Nephron (organoid): ENCODE data around the gene NDUFAF5.

Experiments
- H3K27ac Mint-ChIP-seq, 3 experiments: 2 replicates each; pipeline ENCODE4 v1.8.0; 2020; ENCODE audit warnings: mixed read lengths in 3 of 3, mild to moderate bottlenecking in 2 of 3, moderate library complexity in 1 of 3
- H3K27me3 Mint-ChIP-seq: 2 replicates; pipeline ENCODE4 v1.8.0; 2021; ENCODE audit warnings: low read depth, mild to moderate bottlenecking, moderate library complexity, mixed read lengths
- H3K36me3 Mint-ChIP-seq: 2 replicates; pipeline ENCODE4 v1.8.0; 2020; ENCODE audit warnings: low read depth, mixed read lengths
- H3K4me1 Mint-ChIP-seq: 2 replicates; pipeline ENCODE4 v1.8.0; 2020; ENCODE audit warnings: mixed read lengths
- H3K4me3 Mint-ChIP-seq, 3 experiments: 2 replicates each; pipeline ENCODE4 v1.8.0; 2020; ENCODE audit warnings: mild to moderate bottlenecking in 3 of 3, mixed read lengths in 3 of 3, moderate library complexity in 2 of 3
- H3K9me3 Mint-ChIP-seq: 2 replicates; pipeline ENCODE4 v1.8.0; 2020; ENCODE audit warnings: mixed read lengths
- CTCF ChIP-seq, 3 experiments: fragments of 200-600 bp; sonication (generic); IDR thresholded peaks; one replicate each; pipeline ENCODE4 v1.5.0; 2021; ENCODE audit warnings: antibody characterized with exemption in 3 of 3; ENCODE audit not compliant: unreplicated experiment in 3 of 3

NDUFAF5 gene

GRCh38 chr20:13771853-13772453 is 12.9 kb upstream of the NDUFAF5 start:
- Mint-ChIP-seq H3K4me3 (no peak overlapping the region), H3K27ac (no peak overlapping the region), H3K9me3 (peaks cover 9% of the 10 kb centered on the region), H3K36me3 (peaks cover 60% of the 10 kb centered on the region), H3K4me1 (no peaks in the 10 kb centered on the region), H3K27me3 (no peaks in the 10 kb centered on the region)
- TF ChIP-seq CTCF (IDR thresholded peaks at IDR 0.05; ENCODE audit: unreplicated experiment in 3 of 3): peak in 2 of 3 experiments; percentile 45 to 70

GRCh38 chr20:13772529-13772928 is 12.3 kb upstream of the NDUFAF5 start:
- TF ChIP-seq CTCF (IDR thresholded peaks at IDR 0.05; ENCODE audit: unreplicated experiment in 3 of 3): no peak
- Mint-ChIP-seq H3K27me3 (no peaks in the 10 kb centered on the region), H3K27ac (no peak overlapping the region), H3K4me1 (no peaks in the 10 kb centered on the region), H3K9me3 (peaks cover 6% of the 10 kb centered on the region), H3K36me3 (peaks cover 58% of the 10 kb centered on the region), H3K4me3 (no peak overlapping the region)

- H3K9me3 Mint-ChIP-seq: no peaks in the 10 kb centered on the region
- TF ChIP-seq CTCF (IDR thresholded peaks at IDR 0.05; ENCODE audit: unreplicated experiment in 3 of 3): no peak
- no peaks in the 10 kb centered on the region for H3K27me3 Mint-ChIP-seq
- H3K4me1 Mint-ChIP-seq: no peaks in the 10 kb centered on the region
- H3K27ac Mint-ChIP-seq: no peak overlapping the region
- H3K36me3 Mint-ChIP-seq: peaks cover 54% of the 10 kb centered on the region
- no peak overlapping the region for H3K4me3 Mint-ChIP-seq
Measured at GRCh38 chr20:13775867-13776266, 9.0 kb upstream of the NDUFAF5 start.

GRCh38 chr20:13777171-13777601 is 7.6 kb upstream of the NDUFAF5 start:
- no peak overlapping the region for H3K4me3 Mint-ChIP-seq
- H3K36me3 Mint-ChIP-seq: peaks cover 56% of the 10 kb centered on the region
- H3K4me1 Mint-ChIP-seq: no peaks in the 10 kb centered on the region
- no peak for TF ChIP-seq CTCF (IDR thresholded peaks at IDR 0.05; ENCODE audit: unreplicated experiment in 3 of 3)
- H3K9me3 Mint-ChIP-seq: no peaks in the 10 kb centered on the region
- H3K27ac Mint-ChIP-seq: no peak overlapping the region
- H3K27me3 Mint-ChIP-seq: no peaks in the 10 kb centered on the region

- Mint-ChIP-seq H3K27me3 (no peaks in the 10 kb centered on the region), H3K4me1 (peaks cover 2% of the 10 kb centered on the region), H3K36me3 (peaks cover 58% of the 10 kb centered on the region), H3K4me3 (peak overlapping the region in 1 of 3 experiments; percentile 8), H3K9me3 (no peaks in the 10 kb centered on the region), H3K27ac (no peak overlapping the region)
- no peak for TF ChIP-seq CTCF (IDR thresholded peaks at IDR 0.05; ENCODE audit: unreplicated experiment in 3 of 3)
Measured at GRCh38 chr20:13778827-13779226, 6.0 kb upstream of the NDUFAF5 start.

- Mint-ChIP-seq H3K9me3 (no peaks in the 10 kb centered on the region), H3K36me3 (peaks cover 39% of the 10 kb centered on the region), H3K4me1 (peaks cover 33% of the 10 kb centered on the region), H3K4me3 (peak overlapping the region; percentile 96 to 100 (median 97)), H3K27ac (no peak overlapping the region), H3K27me3 (no peaks in the 10 kb centered on the region)
- no peak for TF ChIP-seq CTCF (IDR thresholded peaks at IDR 0.05; ENCODE audit: unreplicated experiment in 3 of 3)
Measured at GRCh38 chr20:13783528-13783927, 1.3 kb upstream of the NDUFAF5 start.
